ENCODE measurements around the gene SMC1A.

Gene SMC1A

GRCh38 chrX:53340852-53341645, 81.4 kb downstream of the SMC1A start:
- DNase-seq (ENCODE audit: low read depth in 2 of 2): no peak

- DNase-seq (ENCODE audit: low read depth in 2 of 2): no peak
Measured at GRCh38 chrX:53337101-53337500, 85.4 kb downstream of the SMC1A start.

- DNase-seq (ENCODE audit: low read depth in 2 of 2): no peak
Measured at GRCh38 chrX:53333853-53334252, 88.6 kb downstream of the SMC1A start.

- no peak for DNase-seq (ENCODE audit: low read depth in 2 of 2)
Measured at GRCh38 chrX:53332204-53332603, 90.2 kb downstream of the SMC1A start.

- no peak for DNase-seq (ENCODE audit: low read depth in 2 of 2)
Measured at GRCh38 chrX:53330331-53330730, 92.1 kb downstream of the SMC1A start.

- DNase-seq (ENCODE audit: low read depth in 2 of 2): no peak
Measured at GRCh38 chrX:53324803-53325202, 97.7 kb downstream of the SMC1A start.
